ENCODE measurements around the gene IFT43.

- no peak for TF ChIP-seq POLR2A (IDR thresholded peaks at IDR 0.05; ENCODE audit: low read length)
- no peak for TF ChIP-seq GATA1 (IDR thresholded peaks at IDR 0.05; ENCODE audit: low read depth, low read length)
Measured at GRCh38 chr14:76053572-76054355, 68.2 kb downstream of the IFT43 start.

Measured in erythroblast (primary cell).